ENCODE measurements around the gene OSBPL6.

OSBPL6 gene

GRCh38 chr2:178324077-178324476 lies 129.8 kb downstream of the OSBPL6 start:
- no peak overlapping the region for H2AFZ ChIP-seq
- H3K27me3 ChIP-seq (ENCODE audit: control insufficient read depth, insufficient read depth, low read length) = no peaks in the 10 kb centered on the region
- H3K4me2 ChIP-seq (ENCODE audit: low read length) = no peak overlapping the region
- no peak overlapping the region for H3K9ac ChIP-seq
- no peaks in the 10 kb centered on the region for H3K9me3 ChIP-seq (ENCODE audit: control insufficient read depth, low read length)
- no peaks in the 10 kb centered on the region for H3K79me2 ChIP-seq
- no peak overlapping the region for H3K4me3 ChIP-seq (ENCODE audit: low read depth, low read length)
- H3K4me1 ChIP-seq = peaks cover 3% of the 10 kb centered on the region
- no peak overlapping the region for H3K27ac ChIP-seq
- TF ChIP-seq CTCF (IDR thresholded peaks at IDR 0.05) = no peak
- no peaks in the 10 kb centered on the region for H3K36me3 ChIP-seq (ENCODE audit: control insufficient read depth, insufficient read depth, low read length)

GRCh38 chr2:178325268-178325667 lies 131.0 kb downstream of the OSBPL6 start:
- no peaks in the 10 kb centered on the region for H3K79me2 ChIP-seq
- H3K9ac ChIP-seq = no peak overlapping the region
- no peaks in the 10 kb centered on the region for H3K9me3 ChIP-seq (ENCODE audit: control insufficient read depth, low read length)
- no peak for TF ChIP-seq CTCF (IDR thresholded peaks at IDR 0.05)
- no peak overlapping the region for H3K27ac ChIP-seq
- peaks cover 3% of the 10 kb centered on the region for H3K4me1 ChIP-seq
- H3K4me3 ChIP-seq (ENCODE audit: low read depth, low read length) = no peak overlapping the region
- H2AFZ ChIP-seq = no peak overlapping the region
- H3K4me2 ChIP-seq (ENCODE audit: low read length) = no peak overlapping the region
- no peaks in the 10 kb centered on the region for H3K36me3 ChIP-seq (ENCODE audit: control insufficient read depth, insufficient read depth, low read length)
- no peaks in the 10 kb centered on the region for H3K27me3 ChIP-seq (ENCODE audit: control insufficient read depth, insufficient read depth, low read length)

- Histone ChIP-seq H3K36me3 (ENCODE audit: control insufficient read depth, insufficient read depth, low read length) (no peaks in the 10 kb centered on the region), H3K27me3 (ENCODE audit: control insufficient read depth, insufficient read depth, low read length) (no peaks in the 10 kb centered on the region), H3K4me3 (ENCODE audit: low read depth, low read length) (no peak overlapping the region), H3K79me2 (no peaks in the 10 kb centered on the region), H3K4me1 (peaks cover 3% of the 10 kb centered on the region), H3K9ac (no peak overlapping the region), H3K4me2 (ENCODE audit: low read length) (no peak overlapping the region), H3K27ac (no peak overlapping the region), H3K9me3 (ENCODE audit: control insufficient read depth, low read length) (no peaks in the 10 kb centered on the region), H2AFZ (peak overlapping the region; percentile 51)
- no peak for TF ChIP-seq CTCF (IDR thresholded peaks at IDR 0.05)
Measured at GRCh38 chr2:178327516-178327915, 133.2 kb downstream of the OSBPL6 start.

GRCh38 chr2:178328037-178328436 lies 133.7 kb downstream of the OSBPL6 start:
- Histone ChIP-seq H3K27me3 (ENCODE audit: control insufficient read depth, insufficient read depth, low read length) (no peaks in the 10 kb centered on the region), H3K9ac (no peak overlapping the region), H3K4me3 (ENCODE audit: low read depth, low read length) (no peak overlapping the region), H3K27ac (no peak overlapping the region), H2AFZ (peak overlapping the region; percentile 51), H3K4me2 (ENCODE audit: low read length) (no peak overlapping the region), H3K4me1 (peaks cover 3% of the 10 kb centered on the region), H3K36me3 (ENCODE audit: control insufficient read depth, insufficient read depth, low read length) (no peaks in the 10 kb centered on the region), H3K79me2 (no peaks in the 10 kb centered on the region), H3K9me3 (ENCODE audit: control insufficient read depth, low read length) (no peaks in the 10 kb centered on the region)
- no peak for TF ChIP-seq CTCF (IDR thresholded peaks at IDR 0.05)

- Histone ChIP-seq H3K27me3 (ENCODE audit: control insufficient read depth, insufficient read depth, low read length) (no peaks in the 10 kb centered on the region), H3K9me3 (ENCODE audit: control insufficient read depth, low read length) (no peaks in the 10 kb centered on the region), H3K79me2 (no peaks in the 10 kb centered on the region), H2AFZ (peak overlapping the region; percentile 18), H3K27ac (no peak overlapping the region), H3K4me1 (peaks cover 3% of the 10 kb centered on the region), H3K36me3 (ENCODE audit: control insufficient read depth, insufficient read depth, low read length) (no peaks in the 10 kb centered on the region), H3K9ac (no peak overlapping the region), H3K4me2 (ENCODE audit: low read length) (no peak overlapping the region), H3K4me3 (ENCODE audit: low read depth, low read length) (no peak overlapping the region)
- no peak for TF ChIP-seq CTCF (IDR thresholded peaks at IDR 0.05)
Measured at GRCh38 chr2:178330175-178331017, 136.1 kb downstream of the OSBPL6 start.

All from parathyroid adenoma (tissue), 2 donors.